ENCODE measurements around the gene TC2N. TPM values are rescaled to one million over a fixed set of nuclear protein-coding genes. Genes with fewer than 3 reads are reported as not detected.

TC2N gene
- total RNA-seq, result 10 to 100 TPM; 28.0 to 61.7 (median 33.4) TPM

GRCh38 chr14:91867316-91867988 is at the start of gene TC2N:
TSS of gene TC2N (minus strand) at chr14:91867536. CDS start at chr14:91813769, 53,767 bp downstream.
- no peak for TF ChIP-seq POLR2A (IDR thresholded peaks at IDR 0.05)
- no peak for TF ChIP-seq CTCF (IDR thresholded peaks at IDR 0.05)
- no peak for TF ChIP-seq EP300 (IDR thresholded peaks at IDR 0.05)
- Histone ChIP-seq H3K9me3 (no peaks in the 10 kb centered on the region), H3K27ac (no peak within 1 kb of the TSS), H3K36me3 (peaks cover 11% of the 10 kb centered on the region), H3K27me3 (no peaks in the 10 kb centered on the region), H3K4me1 (peaks cover 7% of the 10 kb centered on the region), H3K4me3 (no peak within 1 kb of the TSS)
- 78% methylated on average over 10 of the region's 10 CpGs for WGBS
- DNase-seq (ENCODE audit: low spot score in 2 of 2), result no peak

DNA sequence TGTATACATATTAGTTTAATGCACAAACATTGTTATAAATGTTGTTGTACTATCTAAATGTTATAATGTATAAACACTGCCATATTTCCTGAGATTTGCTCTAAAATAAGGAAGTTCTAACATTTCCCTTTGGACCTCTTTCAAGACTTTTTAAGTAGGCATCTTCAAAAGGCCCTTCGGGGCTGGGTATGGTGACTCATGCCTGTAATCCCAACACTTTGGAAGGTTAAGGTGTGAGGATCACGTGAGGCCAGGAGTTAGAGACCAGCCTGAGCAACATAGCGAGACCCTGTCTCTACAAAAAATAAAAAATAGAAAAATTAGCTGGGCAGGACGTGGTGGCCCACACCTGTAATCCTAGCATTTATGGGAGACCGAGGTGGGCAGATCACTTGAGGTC is 44.7 kb upstream of the TC2N start:
- Histone ChIP-seq H3K9me3 (no peaks in the 10 kb centered on the region), H3K27ac (no peak overlapping the region)
- TF ChIP-seq POLR2AphosphoS5 (IDR thresholded peaks at IDR 0.05) (no peak), CTCF (IDR thresholded peaks at IDR 0.05) (no peak), EP300 (IDR thresholded peaks at IDR 0.05) (no peak), POLR2A (IDR thresholded peaks at IDR 0.05) (no peak)

GRCh38 chr14:91911474-91912032 is 44.2 kb upstream of the TC2N start:
- no peaks in the 10 kb centered on the region for H3K9me3 ChIP-seq
- DNase-seq (ENCODE audit: low spot score in 2 of 2), result no peak
- no peaks in the 10 kb centered on the region for H3K36me3 ChIP-seq
- H3K4me1 ChIP-seq, result peaks cover 10% of the 10 kb centered on the region
- no peak for TF ChIP-seq EP300 (IDR thresholded peaks at IDR 0.05)
- TF ChIP-seq POLR2AphosphoS5 (IDR thresholded peaks at IDR 0.05), result no peak
- TF ChIP-seq CTCF (IDR thresholded peaks at IDR 0.05), result peak; percentile 9 to 39
- no peak for TF ChIP-seq POLR2A (IDR thresholded peaks at IDR 0.05)
- no peak overlapping the region for H3K27ac ChIP-seq
- no peaks in the 10 kb centered on the region for H3K27me3 ChIP-seq
- no peak overlapping the region for H3K4me3 ChIP-seq
- 38% methylated on average over 9 of the region's 9 CpGs for WGBS

More for the DNA sequence above, 44.7 kb upstream of the TC2N start:
- Histone ChIP-seq H3K36me3 (no peaks in the 10 kb centered on the region), H3K4me3 (no peak overlapping the region), H3K27me3 (no peaks in the 10 kb centered on the region), H3K4me1 (peaks cover 10% of the 10 kb centered on the region)
- WGBS, result 66% methylated on average over 5 of the region's 5 CpGs
- no peak for DNase-seq (ENCODE audit: low spot score in 2 of 2)

GRCh38 chr14:91910196-91910595 is 42.9 kb upstream of the TC2N start:
- Histone ChIP-seq H3K4me3 (no peak overlapping the region), H3K27me3 (no peaks in the 10 kb centered on the region), H3K27ac (no peak overlapping the region), H3K9me3 (no peaks in the 10 kb centered on the region), H3K4me1 (peaks cover 10% of the 10 kb centered on the region), H3K36me3 (no peaks in the 10 kb centered on the region)
- DNase-seq (ENCODE audit: low spot score in 2 of 2), result no peak
- TF ChIP-seq CTCF (IDR thresholded peaks at IDR 0.05), result no peak
- no peak for TF ChIP-seq POLR2A (IDR thresholded peaks at IDR 0.05)
- TF ChIP-seq EP300 (IDR thresholded peaks at IDR 0.05), result no peak
- no peak for TF ChIP-seq POLR2AphosphoS5 (IDR thresholded peaks at IDR 0.05)
- WGBS, result 95% methylated on average over 9 of the region's 9 CpGs

DNA sequence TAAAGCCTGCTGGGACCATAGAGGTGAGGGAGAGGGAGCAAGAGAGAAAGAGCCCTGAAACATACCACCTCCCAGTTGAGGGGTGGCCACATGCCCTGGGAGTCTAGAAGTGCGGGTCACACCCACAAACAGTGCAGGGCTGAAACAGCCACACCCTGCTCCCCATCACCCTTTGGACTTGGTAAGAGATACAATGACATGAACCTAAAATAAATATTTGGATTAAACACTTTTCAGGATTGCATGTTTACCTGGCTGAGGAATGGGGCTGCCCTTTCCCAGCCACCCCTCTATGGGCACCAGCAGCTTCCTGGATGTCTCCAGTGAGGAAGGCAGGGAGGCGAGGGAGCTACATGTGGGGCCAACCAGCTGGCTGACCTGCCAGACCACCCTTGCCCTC is 39.0 kb upstream of the TC2N start:
- no peaks in the 10 kb centered on the region for H3K27me3 ChIP-seq
- no peak overlapping the region for H3K27ac ChIP-seq
- peaks cover 7% of the 10 kb centered on the region for H3K4me1 ChIP-seq
- TF ChIP-seq POLR2AphosphoS5 (IDR thresholded peaks at IDR 0.05) (no peak), EP300 (IDR thresholded peaks at IDR 0.05) (no peak)
- H3K36me3 ChIP-seq, result no peaks in the 10 kb centered on the region
- no peaks in the 10 kb centered on the region for H3K9me3 ChIP-seq
- DNase-seq (ENCODE audit: low spot score in 2 of 2), result no peak
- H3K4me3 ChIP-seq, result no peak overlapping the region
- 92% methylated on average over 2 of the region's 2 CpGs for WGBS
